T-cell (primary cell): ENCODE data around the gene POLG. TPM values are rescaled to one million over a fixed set of nuclear protein-coding genes. Genes with fewer than 3 reads are reported as not detected.

ENCODE experiments used
- ATAC-seq, 4 experiments: fragments of 200-7000 bp in 3 of 4; fragments of 150-1000 bp in 1 of 4; cut with Tn5 transposase; replicated peaks in 1 of 4; 1 replicate in 3 of 4; 2 replicates in 1 of 4; pipeline ENCODE4 v1.10.0; 2021; ENCODE audit warnings: moderate library complexity in 3 of 4, mild to moderate bottlenecking in 2 of 4, moderate number of reproducible peaks in 1 of 4
- CTCF ChIA-PET, 2 donors: fragments of 300-600 bp; sonication (Branson Sonifier 250); formaldehyde crosslinking; loops; one replicate each; lab custom pipeline; 2022; ENCODE audit warnings: antibody characterized with exemption in 2 of 2; lab: Charles Lee
- POLR2A ChIA-PET, 2 donors: fragments of 300-600 bp; sonication (Branson Sonifier 250); formaldehyde crosslinking; loops; one replicate each; lab custom pipeline; 2022; ENCODE audit warnings: antibody characterized with exemption in 2 of 2; lab: Charles Lee
- DNase-seq, 35 experiments: peaks; one replicate each; pipeline versions ENCODE4 v3.0.0 to v3.0.0-alpha.2; 2013 to 2023
- H3K27ac ChIP-seq: one replicate; pipeline ENCODE4 v1.5.1; 2013; ENCODE audit warnings: low read length
- H3K27me3 ChIP-seq, 2 experiments: replicated peaks in 1 of 2; 1 replicate in 1 of 2; 2 replicates in 1 of 2; pipeline versions ENCODE4 v1.6.1 to v1.7.0; 2013; ENCODE audit warnings: low read length in 1 of 2, mixed read lengths in 1 of 2; ENCODE audit not compliant: control insufficient read depth in 2 of 2, insufficient read depth in 2 of 2; ENCODE audit errors: extremely low read depth in 1 of 2
- H3K36me3 ChIP-seq, 2 donors: 1 replicate in 1 of 2; 2 replicates in 1 of 2; pipeline versions ENCODE4 v1.6.1 to v1.7.0; 2013; ENCODE audit warnings: low read length in 1 of 2; ENCODE audit not compliant: control insufficient read depth in 2 of 2, insufficient read depth in 1 of 2; ENCODE audit errors: extremely low read depth in 1 of 2
- H3K4me1 ChIP-seq, 2 experiments: 1 replicate in 1 of 2; 2 replicates in 1 of 2; pipeline versions ENCODE4 v1.6.1 to v1.7.0; 2013; ENCODE audit warnings: low read length in 2 of 2, mixed read lengths in 1 of 2; ENCODE audit not compliant: insufficient read depth in 2 of 2, control insufficient read depth in 1 of 2; ENCODE audit errors: extremely low read depth in 1 of 2
- H3K4me3 ChIP-seq, 2 donors: 1 replicate in 1 of 2; 2 replicates in 1 of 2; pipeline versions ENCODE4 v1.5.1 to v1.7.0; 2013; ENCODE audit warnings: mild to moderate bottlenecking in 2 of 2, low read length in 1 of 2, moderate library complexity in 1 of 2; ENCODE audit not compliant: control insufficient read depth in 1 of 2; ENCODE audit errors: extremely low read depth in 1 of 2
- H3K9me3 ChIP-seq: 2 replicates; pipeline ENCODE4 v1.7.0; 2013
- H3K27ac Mint-ChIP-seq, 2 donors: one replicate each; pipeline ENCODE4 v1.8.0; 2020 to 2021; ENCODE audit warnings: mild to moderate bottlenecking in 2 of 2, mixed read lengths in 2 of 2
- H3K27me3 Mint-ChIP-seq, 2 donors: one replicate each; pipeline ENCODE4 v1.8.0; 2021 to 2022; ENCODE audit warnings: mixed read lengths in 2 of 2
- H3K36me3 Mint-ChIP-seq: one replicate; pipeline ENCODE4 v1.8.0; 2021; ENCODE audit warnings: mixed read lengths
- H3K4me1 Mint-ChIP-seq, 3 donors: one replicate each; pipeline ENCODE4 v1.8.0; 2020 to 2022; ENCODE audit warnings: mixed read lengths in 3 of 3, mild to moderate bottlenecking in 1 of 3
- H3K4me3 Mint-ChIP-seq, 3 donors: one replicate each; pipeline ENCODE4 v1.8.0; 2020 to 2022; ENCODE audit warnings: mild to moderate bottlenecking in 3 of 3, mixed read lengths in 3 of 3, moderate library complexity in 3 of 3
- H3K9me3 Mint-ChIP-seq, 3 donors: one replicate each; pipeline ENCODE4 v1.8.0; 2020 to 2022; ENCODE audit warnings: mixed read lengths in 3 of 3
- WGBS: methylation state at CpG from one replicate; pipeline ENCODE4 v1.1.5; 2013; ENCODE audit warnings: missing lambda C conversion rate; ENCODE audit not compliant: insufficient coverage; 5-methylcytosine and 5-hydroxymethylcytosine counted together
- total RNA-seq, 35 experiments: library from RNA in 6 of 35; stranded (reverse) in 6 of 35; fragments of 120-200 nt in 1 of 35; gene quantifications; one replicate each; pipeline versions ENCODE4 v1.2.1 to v1.2.4 and lab custom pipeline; 2013 to 2026

Gene POLG
- total RNA-seq, 5 donors from 2014 or later (not counting 1 experiment from before 2014, with no cell fraction given): 136 to 171 (median 165) TPM

DNA sequence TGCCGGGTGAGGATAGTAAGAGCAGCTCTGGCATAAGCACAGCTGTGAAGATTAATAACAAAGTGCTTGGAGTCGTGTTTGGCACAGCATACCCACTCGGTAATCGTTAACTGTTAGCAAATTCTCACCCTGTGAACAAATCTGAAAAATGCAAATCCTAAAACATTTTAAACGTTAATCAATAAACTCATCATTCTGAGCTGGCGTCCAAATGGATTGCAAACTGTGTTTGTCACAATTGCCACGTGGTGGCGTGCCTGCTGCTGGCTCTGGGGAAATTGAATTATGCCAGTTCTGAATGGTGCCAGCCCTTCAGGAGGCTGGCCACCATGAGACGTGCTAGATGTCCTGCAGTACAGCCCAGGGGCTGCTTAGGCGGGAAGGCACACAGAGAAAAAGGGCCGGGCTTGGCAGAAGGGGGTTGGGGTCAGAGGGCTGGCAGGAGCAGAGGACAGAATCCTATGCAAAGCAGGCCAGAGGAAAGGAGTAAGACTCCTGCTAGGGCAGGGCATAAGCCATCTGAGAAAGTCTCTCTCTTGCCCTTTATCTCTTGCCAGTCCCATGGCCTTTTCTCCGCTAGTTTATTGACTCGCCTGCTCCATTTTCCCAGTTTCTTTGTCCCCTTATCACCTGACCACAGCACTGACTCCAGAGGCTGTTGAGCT, 22.1 kb upstream of the POLG start:
- Histone ChIP-seq H3K36me3 (no peaks in the 10 kb centered on the region), H3K27ac (no peak overlapping the region), H3K4me1 (peaks cover 0 to 29% of the 10 kb centered on the region in 2 experiments), H3K27me3 (peaks cover 12 to 81% of the 10 kb centered on the region in 2 experiments), H3K4me3 (no peak overlapping the region), H3K9me3 (no peaks in the 10 kb centered on the region)
- peaks cover 9 to 18% (median 13%) of the 10 kb centered on the region in 3 donors for H3K4me1 Mint-ChIP-seq
- peak overlapping the region in 1 of 2 donors; percentile 56 for H3K27ac Mint-ChIP-seq
- no peaks in the 10 kb centered on the region for H3K36me3 Mint-ChIP-seq
- ATAC-seq: no peak
- ChIA-PET POLR2A (no interaction called here), CTCF (interaction anchor here (0.6 to 0.9 kb wide), 3 partner anchors 25 to 557 kb away, joined by 3 to 4 read pairs (median 3); no protein-coding TSS in a partner anchor)
- DNase-seq: no peak
- 40% methylated on average over 10 of the region's 13 CpGs for WGBS
- peaks cover 66 to 78% of the 10 kb centered on the region in 2 donors for H3K27me3 Mint-ChIP-seq
- H3K9me3 Mint-ChIP-seq: no peaks in the 10 kb centered on the region
- no peak overlapping the region for H3K4me3 Mint-ChIP-seq

DNA sequence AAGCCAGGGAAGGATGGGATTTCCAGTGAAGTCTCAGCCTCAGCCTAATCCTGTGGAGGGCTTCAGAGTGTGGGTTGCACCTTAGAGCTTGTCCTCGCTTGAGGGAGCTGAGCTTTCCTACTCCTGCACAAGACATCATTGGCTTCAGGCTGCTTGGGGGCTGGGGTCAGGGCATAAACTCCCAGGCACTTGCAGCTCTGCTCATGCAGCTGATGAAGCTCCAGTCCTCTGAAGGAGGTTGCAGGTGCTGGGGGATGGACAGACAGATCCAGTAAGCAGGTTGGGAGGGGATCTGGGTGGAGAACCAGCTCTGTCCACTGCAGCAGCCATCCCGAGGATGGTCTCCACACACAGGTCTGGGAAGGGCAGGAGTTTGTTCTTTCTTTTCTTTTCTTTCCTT, 19.4 kb upstream of the POLG start:
- DNase-seq (no peak), ATAC-seq (no peak)
- H3K9me3 ChIP-seq: no peaks in the 10 kb centered on the region
- peaks cover 0 to 11% of the 10 kb centered on the region in 2 experiments for H3K4me1 ChIP-seq
- H3K4me3 ChIP-seq: no peak overlapping the region
- H3K27me3 Mint-ChIP-seq: peaks cover 44 to 54% of the 10 kb centered on the region in 2 donors
- ChIA-PET POLR2A (no interaction called here), CTCF (interaction anchor here (0.5 to 0.9 kb wide), 2 partner anchors 12 to 158 kb away, joined by 4 read pairs; no protein-coding TSS in a partner anchor)
- no peak overlapping the region for H3K4me3 Mint-ChIP-seq
- no peak overlapping the region for H3K27ac ChIP-seq
- H3K27me3 ChIP-seq: peaks cover 8 to 59% of the 10 kb centered on the region in 2 experiments
- H3K36me3 ChIP-seq: no peaks in the 10 kb centered on the region
- no peaks in the 10 kb centered on the region for H3K9me3 Mint-ChIP-seq
- no peaks in the 10 kb centered on the region for H3K36me3 Mint-ChIP-seq
- WGBS: 100% methylated on average over 1 of the region's 2 CpGs
- no peak overlapping the region for H3K27ac Mint-ChIP-seq
- peaks cover 4 to 6% (median 4%) of the 10 kb centered on the region in 3 donors for H3K4me1 Mint-ChIP-seq

DNA sequence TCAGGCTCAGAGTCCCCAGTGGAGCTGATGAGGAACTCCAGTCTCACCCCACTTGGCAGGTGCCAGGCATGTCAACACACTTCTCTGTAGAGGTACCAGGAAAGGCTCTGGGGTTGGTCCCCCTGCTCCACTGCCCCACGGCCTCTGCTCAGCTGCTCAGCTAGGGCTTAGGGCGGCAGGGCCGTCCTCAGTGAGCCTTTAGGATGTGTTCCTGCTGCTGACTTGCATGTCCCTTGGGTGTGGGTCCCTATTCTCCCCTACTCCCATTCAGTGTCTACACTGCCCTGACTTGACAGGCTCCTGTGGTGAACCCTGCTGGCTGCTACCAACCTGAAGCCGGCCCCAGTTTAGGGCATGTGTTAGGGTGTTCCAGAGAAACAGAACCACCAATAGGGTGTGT, 17.9 kb upstream of the POLG start:
- ATAC-seq: no peak

DNA sequence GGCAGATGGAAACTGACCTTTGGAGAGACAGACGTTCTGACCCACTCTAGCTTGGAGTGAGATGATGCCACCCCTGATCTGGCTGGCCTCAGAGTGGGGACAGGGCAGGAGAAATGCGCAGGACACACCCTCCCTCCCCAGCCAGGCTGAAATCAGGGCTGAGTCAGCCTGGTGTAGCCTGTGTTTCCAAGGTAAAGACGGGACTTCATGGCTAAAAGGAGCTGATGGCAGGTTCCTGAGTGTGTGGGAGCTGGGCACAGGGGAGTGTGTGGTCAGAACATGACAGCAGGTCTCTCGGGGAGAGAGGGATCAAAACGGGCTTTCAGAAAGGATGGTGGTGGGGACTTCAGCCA, 14.6 kb upstream of the POLG start:
- Histone ChIP-seq H3K4me3 (no peak overlapping the region), H3K27me3 (peaks cover 0 to 31% of the 10 kb centered on the region in 2 experiments), H3K9me3 (no peaks in the 10 kb centered on the region), H3K36me3 (no peaks in the 10 kb centered on the region), H3K4me1 (peaks cover 0 to 4% of the 10 kb centered on the region in 2 experiments), H3K27ac (no peak overlapping the region)
- POLR2A ChIA-PET: no interaction called here
- 54% methylated on average over 4 of the region's 5 CpGs for WGBS
- H3K36me3 Mint-ChIP-seq: no peaks in the 10 kb centered on the region
- peaks cover 0 to 4% (median 0%) of the 10 kb centered on the region in 3 donors for H3K4me1 Mint-ChIP-seq
- no peaks in the 10 kb centered on the region for H3K9me3 Mint-ChIP-seq
- ATAC-seq: no peak
- H3K27ac Mint-ChIP-seq: no peak overlapping the region
- H3K27me3 Mint-ChIP-seq: peaks cover 17 to 23% of the 10 kb centered on the region in 2 donors
- no peak for DNase-seq
- H3K4me3 Mint-ChIP-seq: no peak overlapping the region
- CTCF ChIA-PET: no interaction called here

More for the DNA sequence above, 17.9 kb upstream of the POLG start:
- CTCF ChIA-PET: no interaction called here
- H3K36me3 Mint-ChIP-seq: no peaks in the 10 kb centered on the region
- Histone ChIP-seq H3K9me3 (no peaks in the 10 kb centered on the region), H3K4me3 (no peak overlapping the region), H3K4me1 (peaks cover 0 to 4% of the 10 kb centered on the region in 2 experiments), H3K27ac (no peak overlapping the region), H3K27me3 (peaks cover 5 to 43% of the 10 kb centered on the region in 2 experiments), H3K36me3 (no peaks in the 10 kb centered on the region)
- H3K4me3 Mint-ChIP-seq: no peak overlapping the region
- no peak for DNase-seq
- no peak overlapping the region for H3K27ac Mint-ChIP-seq
- H3K4me1 Mint-ChIP-seq: peaks cover 0 to 4% (median 0%) of the 10 kb centered on the region in 3 donors
- H3K9me3 Mint-ChIP-seq: no peaks in the 10 kb centered on the region
- peaks cover 37 to 44% of the 10 kb centered on the region in 2 donors for H3K27me3 Mint-ChIP-seq
- 73% methylated on average over 3 of the region's 4 CpGs for WGBS
- POLR2A ChIA-PET: no interaction called here

DNA sequence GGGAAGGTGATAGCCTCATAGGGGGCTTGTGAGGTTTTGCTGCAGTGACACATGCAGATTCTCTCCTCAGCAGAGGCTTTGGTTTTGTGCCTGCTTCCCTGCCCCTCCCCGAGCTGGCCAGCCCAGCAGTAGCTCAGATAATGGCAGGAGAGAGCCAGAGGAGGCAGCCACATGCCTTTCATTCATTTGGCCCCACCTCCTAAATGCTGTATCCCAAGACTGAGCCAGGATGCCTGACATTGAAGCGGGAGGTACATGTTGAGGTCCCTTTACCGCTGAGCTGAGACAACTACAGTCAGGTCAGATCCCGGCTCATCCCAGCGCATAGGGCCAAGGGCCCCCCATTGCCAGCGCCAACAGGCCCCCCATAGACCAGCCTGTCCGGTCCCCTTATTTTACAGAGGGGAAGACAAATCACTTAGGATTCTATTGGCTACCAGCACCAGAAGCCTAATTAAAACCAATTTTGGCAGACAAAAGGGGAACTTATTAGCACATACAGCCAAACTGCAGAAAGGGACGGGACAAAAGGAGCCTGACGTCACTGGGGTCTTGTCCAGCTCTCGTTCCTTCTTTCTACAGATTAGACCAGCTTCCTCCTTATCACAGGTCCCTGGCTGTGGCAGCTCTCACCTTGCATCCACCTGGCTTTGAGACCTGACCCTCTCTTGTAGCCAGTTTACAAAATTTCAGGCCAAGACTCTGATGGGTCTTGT, 12.1 kb upstream of the POLG start:
- H3K27me3 Mint-ChIP-seq: peaks cover 7 to 10% of the 10 kb centered on the region in 2 donors
- Histone ChIP-seq H3K36me3 (no peaks in the 10 kb centered on the region), H3K4me1 (peaks cover 0 to 4% of the 10 kb centered on the region in 2 experiments), H3K9me3 (no peaks in the 10 kb centered on the region), H3K27me3 (peaks cover 0 to 26% of the 10 kb centered on the region in 2 experiments), H3K4me3 (no peak overlapping the region), H3K27ac (no peak overlapping the region)
- ATAC-seq (no peak), DNase-seq (no peak)
- H3K27ac Mint-ChIP-seq: no peak overlapping the region
- no peaks in the 10 kb centered on the region for H3K36me3 Mint-ChIP-seq
- WGBS: 76% methylated on average over 8 of the region's 10 CpGs
- ChIA-PET POLR2A (interaction anchor here in 1 of 2 donors (0.6 kb wide), 1 partner anchor 8 kb away, joined by 4 read pairs; no protein-coding TSS in a partner anchor), CTCF (interaction anchor here in 1 of 2 donors (1.1 kb wide), 1 partner anchor 12 kb away, joined by 3 read pairs; no protein-coding TSS in a partner anchor)
- no peaks in the 10 kb centered on the region for H3K9me3 Mint-ChIP-seq
- no peak overlapping the region for H3K4me3 Mint-ChIP-seq
- peaks cover 0 to 4% (median 0%) of the 10 kb centered on the region in 3 donors for H3K4me1 Mint-ChIP-seq

DNA sequence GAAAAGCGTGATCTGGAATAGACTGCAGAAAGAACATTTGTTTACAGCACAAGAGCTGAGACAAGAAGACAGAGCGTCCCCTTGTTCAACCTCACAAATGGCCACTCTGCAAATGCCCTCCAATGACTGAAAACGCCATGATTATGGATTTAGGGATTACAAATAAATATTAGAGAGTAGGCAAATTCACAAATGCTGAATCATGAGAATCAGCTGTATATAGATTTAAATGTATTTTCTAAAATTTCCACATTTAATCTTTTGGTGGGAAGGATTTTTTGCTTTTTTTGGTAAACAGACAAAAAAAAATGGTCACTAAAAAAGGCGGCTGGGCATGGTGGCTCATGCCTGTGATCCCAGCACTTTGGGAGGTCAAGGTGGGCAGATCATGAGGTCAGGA, 10.6 kb upstream of the POLG start:
- peaks cover 0 to 4% (median 0%) of the 10 kb centered on the region in 3 donors for H3K4me1 Mint-ChIP-seq

More for the DNA sequence above, 10.6 kb upstream of the POLG start:
- H3K9me3 Mint-ChIP-seq: no peaks in the 10 kb centered on the region
- H3K27ac Mint-ChIP-seq: no peak overlapping the region
- Histone ChIP-seq H3K4me3 (no peak overlapping the region), H3K9me3 (no peaks in the 10 kb centered on the region), H3K4me1 (peaks cover 0 to 4% of the 10 kb centered on the region in 2 experiments), H3K36me3 (no peaks in the 10 kb centered on the region), H3K27me3 (peaks cover 0 to 31% of the 10 kb centered on the region in 2 experiments), H3K27ac (no peak overlapping the region)
- WGBS: no CpG with 5 or more reads among the region's 4 CpGs
- POLR2A ChIA-PET: no interaction called here
- DNase-seq (no peak), ATAC-seq (no peak)
- H3K36me3 Mint-ChIP-seq: no peaks in the 10 kb centered on the region
- peaks cover 7% of the 10 kb centered on the region in 2 donors for H3K27me3 Mint-ChIP-seq
- no peak overlapping the region for H3K4me3 Mint-ChIP-seq
- CTCF ChIA-PET: no interaction called here
